CD1c-positive myeloid dendritic cell (primary cell): ENCODE results near the gene LRRC75B.

ENCODE experiments used
- DNase-seq: peaks from one replicate; pipeline ENCODE4 v3.0.0-alpha.2; 2016; ENCODE audit errors: extremely low spot score

LRRC75B gene

DNA sequence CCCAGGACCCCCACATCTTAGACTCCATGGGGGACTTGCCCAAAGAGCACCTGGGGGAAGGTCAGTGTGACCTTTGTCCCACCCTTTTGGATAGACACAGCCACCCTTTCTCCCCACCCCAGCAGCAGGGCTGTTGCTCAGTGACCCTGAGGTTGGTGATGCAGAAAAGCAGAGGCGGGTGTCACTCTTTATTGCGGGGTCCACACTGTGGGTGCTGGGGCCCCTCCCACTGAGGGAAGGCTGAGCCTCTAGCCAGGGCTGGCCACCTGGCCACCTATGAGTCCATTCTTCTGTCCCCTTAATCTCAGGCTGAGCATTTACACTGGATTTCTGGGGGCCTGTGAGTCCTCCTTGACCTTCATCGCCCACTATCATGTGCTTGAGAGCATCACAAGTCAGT, 7.4 kb downstream of the LRRC75B start:
- no peak for DNase-seq

DNA sequence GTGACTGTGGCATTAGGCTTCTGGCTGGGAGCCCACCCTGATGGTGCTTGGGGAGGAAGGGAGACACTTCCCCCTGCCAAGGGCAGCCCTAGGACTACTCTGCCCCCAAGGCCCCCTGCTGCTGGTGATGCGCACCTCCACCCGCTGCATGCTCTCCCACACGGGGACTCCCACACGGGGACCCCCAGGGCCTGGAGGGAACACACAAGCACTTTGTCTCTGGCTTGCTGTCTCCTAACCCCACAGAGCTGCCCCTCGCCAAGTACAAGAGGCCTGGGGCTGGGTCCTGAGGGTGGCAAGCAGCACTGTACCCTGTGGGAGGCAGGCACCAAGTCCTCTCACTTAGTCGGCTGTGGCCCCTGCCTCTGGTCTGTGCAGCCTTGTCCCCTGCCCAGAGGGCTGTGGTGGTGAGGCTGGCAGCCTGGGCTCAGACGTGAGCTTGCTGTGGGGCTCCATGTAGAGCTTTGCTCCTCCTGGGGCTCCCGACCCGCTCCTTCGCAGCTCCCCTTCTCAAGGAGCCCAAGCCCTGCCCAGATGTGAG, 7.9 kb downstream of the LRRC75B start:
- no peak for DNase-seq

DNA sequence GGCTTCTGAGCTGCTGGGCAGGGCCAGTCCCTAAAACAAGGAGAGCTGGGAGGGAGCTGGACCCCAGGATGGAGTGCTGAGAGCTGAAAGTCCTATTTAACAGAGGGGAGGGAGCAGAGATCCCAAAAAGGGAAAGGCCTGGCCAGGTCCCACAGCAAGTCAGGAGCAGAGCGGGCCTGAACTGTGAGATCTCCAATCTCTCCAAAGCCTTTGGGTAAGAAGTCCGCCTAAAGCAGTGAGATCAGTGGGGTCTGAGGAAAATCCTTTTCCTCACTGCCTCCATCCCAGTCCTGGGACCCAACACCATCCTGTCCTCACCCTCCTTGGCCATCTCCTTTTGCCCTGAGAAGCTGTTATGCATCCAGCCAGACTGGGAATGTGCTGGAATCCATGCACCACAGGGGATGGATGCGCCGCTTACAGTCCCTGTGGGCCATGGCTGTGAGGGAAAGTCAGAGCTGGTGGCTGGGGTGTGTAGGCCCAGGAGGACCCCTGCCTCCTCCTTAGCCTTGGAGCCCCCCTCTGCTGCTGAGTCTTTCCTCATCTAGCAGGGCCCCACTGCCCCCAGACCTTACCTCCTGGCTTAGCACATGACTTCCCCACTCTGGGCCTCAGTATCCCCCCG, 8.6 kb downstream of the LRRC75B start:
- DNase-seq = no peak

DNA sequence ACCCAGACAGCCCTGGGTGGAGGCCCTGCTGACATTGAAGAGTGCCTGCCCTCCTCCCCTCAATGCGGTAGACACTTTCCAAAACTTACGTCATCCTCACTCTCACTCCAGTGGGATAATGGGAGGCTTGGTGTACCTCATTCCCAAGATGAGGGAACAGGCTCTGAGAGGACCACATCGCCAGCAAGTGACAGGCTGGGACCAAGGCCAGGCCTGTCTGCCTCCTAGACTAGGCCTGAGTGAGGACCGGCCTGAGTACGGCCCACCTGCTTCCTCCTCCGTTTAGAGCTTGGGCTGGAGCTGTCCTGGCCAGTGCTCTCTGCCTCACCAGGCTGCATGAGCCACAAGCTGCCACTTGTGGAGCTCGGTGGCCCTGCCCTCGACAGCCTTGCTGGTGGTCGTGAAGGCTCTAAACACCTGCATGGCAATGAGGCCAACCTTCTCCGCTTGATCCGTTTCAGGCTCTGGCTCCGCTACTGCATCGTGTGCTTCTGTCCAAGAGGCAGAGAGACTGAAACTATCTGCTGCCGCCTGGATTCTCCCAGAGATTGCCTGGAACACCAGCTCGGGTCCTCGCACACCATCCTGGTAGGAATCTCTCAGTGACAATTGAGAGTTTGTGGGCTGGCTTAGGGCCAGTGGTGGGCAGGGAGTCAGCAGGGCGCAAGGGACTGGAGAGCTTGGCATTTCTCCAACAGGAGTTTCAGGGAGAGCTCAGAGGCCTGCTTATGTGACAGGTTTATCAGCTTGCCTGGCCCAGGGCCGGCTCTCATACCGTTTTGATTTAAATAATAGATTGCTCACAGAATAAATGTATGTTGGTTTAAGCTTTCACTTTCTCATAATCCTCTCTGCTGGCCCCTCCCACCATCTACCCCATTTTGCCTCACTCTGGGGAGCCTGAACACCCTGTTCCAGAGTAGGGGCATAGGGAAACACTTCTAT, 9.4 kb downstream of the LRRC75B start:
- no peak for DNase-seq

DNA sequence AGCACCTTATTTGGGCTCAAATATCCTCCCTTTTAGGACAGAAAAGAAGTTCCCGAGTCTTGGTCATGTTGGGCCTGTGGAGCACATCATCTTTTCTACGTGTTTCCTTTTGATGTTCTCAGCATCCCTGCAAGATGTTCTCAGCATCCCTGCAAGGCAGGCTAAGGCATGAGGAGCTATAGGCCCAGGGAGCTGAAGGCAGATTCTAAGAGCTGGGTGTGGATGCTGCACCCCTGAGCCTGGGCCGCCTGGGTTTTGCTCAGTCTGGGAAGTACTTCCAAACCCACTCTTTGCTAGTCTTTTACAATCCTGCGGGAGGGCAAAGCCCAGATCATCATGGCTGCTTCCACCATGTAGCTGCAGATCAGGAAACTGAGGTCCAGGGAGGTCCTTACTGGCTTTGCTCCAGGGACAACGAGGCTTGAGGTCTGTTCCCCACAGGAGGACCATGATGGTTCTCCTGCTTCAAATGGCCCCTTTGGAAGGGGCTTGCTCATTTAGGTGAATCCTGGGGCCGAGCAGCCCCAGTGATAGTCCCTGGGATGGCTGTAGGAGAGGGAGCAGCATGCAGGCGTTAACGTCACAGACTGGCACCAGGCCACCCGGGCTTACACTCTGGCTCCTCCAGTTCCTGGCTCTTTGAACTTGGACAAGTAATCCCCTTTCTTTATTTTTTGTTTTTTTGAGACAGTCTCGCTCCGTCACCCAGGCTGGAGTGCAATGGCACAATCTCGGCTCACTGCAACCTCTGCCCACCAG, 10.6 kb downstream of the LRRC75B start:
- DNase-seq = no peak

DNA sequence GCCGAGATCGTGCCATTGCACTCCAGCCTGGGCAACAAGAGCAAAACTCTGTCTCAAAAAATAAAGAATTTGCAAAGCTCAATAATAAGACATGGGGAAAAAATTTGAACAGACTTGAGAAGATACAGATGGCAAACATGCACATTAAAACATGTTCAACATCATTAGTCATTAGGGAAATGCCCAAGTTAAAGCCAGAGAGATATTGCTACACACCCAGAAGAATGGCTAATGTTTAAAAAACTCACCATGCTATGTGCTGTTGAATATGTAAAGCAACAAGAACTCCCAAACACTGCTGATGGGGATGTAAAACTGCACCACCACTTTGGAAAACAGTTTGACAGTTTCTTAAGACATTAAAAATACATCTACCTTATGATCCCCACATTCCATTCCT, 12.6 kb downstream of the LRRC75B start:
- no peak for DNase-seq

DNA sequence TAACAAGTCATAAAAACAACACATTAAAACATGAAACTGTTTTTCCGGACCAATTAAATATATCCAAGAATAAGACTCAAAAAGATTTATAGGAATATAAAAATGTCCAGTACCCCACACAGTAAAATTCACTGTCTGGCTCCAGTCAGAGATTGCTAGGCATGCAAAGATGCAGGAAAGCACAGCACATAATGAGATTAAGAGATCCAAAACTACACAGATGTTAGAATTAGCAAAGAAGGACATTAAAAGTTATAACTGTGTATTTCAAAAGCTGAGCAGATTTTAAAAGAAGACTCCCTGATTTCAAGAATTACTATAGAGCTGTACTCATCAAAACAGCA, 13.6 kb downstream of the LRRC75B start:
- no peak for DNase-seq

DNA sequence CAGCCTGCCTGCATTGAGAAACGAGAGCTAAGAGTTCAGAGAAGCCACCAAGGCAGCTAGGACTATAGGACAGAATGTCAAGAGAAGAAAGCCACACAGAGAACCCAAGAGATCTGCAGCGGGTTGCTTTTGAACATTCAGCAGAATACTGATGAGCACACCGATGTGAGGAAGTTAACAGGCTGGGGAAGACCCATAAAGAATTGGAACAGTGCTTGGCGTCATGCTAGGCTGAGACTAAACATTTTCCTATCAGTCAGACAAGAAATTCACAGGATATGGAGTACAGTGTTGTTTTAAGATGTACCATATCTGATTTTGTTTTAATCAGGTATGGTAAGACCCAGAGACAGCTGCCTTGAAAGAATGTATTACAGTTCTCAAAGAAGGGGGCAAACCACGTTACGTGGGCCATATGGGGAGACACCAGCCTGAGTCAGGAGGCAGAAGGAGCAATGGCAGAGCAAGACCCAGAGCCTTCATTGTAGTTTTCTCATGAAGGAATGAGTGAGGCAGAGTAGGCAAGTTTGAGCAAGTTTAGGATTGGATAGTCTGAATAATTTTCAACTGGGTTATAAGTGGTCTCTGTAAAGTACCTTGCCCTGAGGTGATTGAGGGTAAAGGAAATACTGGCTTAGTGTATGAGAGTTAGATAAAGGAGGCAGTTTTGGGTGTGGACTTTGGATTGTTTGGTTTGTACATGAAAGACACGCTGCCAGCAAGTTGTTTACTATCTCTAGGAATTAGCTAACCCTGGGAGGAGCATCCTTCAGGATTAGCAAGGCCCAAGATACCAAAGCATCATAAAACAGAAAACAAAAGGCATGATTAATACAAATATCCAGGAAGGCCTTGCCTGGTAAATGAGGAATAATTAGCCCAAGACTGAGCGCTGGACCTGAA, 14.3 kb downstream of the LRRC75B start:
- no peak for DNase-seq

DNA sequence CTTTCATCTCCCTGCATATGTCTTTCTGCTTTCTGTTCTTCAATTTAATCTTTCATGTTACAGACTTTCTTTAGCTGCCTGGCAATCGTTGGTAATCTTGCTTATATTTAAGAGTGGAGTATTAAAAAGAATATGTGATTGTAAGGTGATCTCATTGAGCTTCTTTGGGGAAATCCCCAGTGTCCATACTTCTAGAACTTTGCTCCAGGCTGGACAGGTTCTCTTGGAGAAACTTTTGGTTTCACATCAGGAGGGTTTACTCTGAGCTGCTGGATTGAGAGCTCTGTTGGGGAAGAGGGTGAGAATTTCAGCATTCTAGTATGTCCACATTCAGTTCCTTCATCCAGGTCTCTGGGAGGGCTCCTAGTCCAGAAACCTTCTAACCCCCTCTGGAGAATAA, 16.1 kb downstream of the LRRC75B start:
- no peak for DNase-seq

DNA sequence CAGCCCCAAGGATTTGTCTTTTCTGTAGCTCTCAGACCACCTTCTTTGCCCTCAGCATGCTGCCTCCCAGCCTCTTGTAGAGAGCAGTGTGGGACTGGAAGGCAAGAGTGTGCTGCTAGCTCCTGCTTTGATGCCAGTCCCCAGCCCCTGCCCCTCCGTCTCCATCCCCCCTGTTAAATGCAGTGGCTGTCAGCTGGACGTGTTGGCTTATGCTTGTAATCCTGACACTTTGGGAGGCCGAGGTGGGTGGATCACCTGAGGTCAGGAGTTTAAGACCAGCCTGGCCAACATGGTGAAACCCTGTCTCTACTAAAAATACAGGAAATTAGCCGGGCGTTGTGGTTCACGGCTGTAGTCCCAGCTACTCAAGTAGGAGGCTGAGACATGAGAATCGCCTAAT, 21.6 kb downstream of the LRRC75B start:
- DNase-seq = no peak

DNA sequence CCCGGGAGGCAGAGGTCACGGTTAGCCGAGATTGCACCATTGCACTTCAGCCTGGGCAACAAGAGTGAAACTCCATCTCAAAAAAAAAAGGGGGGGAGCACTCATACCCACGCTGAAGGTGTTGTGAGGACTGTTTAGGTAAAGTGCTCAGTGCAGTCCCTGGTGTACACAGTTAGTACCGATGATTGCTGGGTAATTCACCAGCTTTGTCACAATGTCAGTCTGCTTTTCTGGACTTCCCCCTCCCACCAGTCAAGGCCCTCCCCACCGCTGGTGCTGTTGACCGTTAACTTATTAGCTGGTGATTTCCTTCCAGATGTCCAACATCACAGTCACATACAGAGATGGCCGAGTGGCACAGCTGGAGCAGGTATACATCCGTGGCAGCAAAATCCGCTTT, 25.2 kb downstream of the LRRC75B start:
- no peak for DNase-seq

DNA sequence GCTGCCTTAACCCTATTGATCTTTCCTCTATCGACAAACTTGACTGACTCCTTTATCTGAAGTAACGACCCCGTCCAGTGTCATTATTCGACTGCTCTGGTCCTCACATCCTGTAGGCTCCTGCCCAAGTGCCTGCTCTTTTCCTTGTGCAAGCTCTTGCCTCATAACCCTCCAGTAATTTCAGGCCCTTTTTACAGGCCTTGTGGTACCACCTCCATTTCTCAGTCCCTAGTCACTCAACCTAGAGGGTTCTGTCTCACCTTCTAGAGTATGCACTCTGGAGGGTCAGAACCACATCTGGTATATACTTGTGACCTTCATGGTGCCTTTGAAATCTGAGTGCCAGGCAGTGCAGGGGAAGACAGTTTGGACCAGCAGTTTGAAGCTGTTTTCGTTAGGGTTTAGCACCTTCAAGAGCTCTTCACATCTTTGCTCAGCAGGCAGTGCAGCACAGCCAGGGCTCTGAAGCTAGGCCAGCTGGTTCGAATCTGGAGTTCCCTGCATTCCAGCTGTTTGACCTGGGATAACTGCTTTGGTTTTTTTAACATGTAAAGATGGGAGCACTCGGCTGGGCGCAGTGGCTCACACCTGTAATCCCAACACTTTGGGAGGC, 25.9 kb downstream of the LRRC75B start:
- no peak for DNase-seq

DNA sequence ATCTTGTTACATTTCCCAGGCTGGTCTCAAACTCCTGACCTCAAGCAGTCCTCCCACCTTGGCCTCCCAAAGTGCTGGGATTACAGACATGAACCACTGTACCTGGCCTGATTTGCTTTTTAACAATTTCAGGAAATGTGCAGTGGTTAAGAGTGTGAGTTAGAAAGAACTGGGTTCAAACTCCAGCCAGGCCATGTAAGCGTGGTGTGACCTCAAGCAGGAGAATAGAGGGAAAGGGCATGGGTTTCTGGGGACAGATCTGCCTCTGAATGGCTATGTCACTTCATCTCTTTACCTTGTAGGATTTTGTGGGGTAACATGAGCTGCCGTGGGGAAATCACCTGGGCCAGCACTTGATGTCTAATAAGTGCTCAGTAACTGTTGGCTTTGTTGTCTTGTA, 27.8 kb downstream of the LRRC75B start:
- DNase-seq = no peak

DNA sequence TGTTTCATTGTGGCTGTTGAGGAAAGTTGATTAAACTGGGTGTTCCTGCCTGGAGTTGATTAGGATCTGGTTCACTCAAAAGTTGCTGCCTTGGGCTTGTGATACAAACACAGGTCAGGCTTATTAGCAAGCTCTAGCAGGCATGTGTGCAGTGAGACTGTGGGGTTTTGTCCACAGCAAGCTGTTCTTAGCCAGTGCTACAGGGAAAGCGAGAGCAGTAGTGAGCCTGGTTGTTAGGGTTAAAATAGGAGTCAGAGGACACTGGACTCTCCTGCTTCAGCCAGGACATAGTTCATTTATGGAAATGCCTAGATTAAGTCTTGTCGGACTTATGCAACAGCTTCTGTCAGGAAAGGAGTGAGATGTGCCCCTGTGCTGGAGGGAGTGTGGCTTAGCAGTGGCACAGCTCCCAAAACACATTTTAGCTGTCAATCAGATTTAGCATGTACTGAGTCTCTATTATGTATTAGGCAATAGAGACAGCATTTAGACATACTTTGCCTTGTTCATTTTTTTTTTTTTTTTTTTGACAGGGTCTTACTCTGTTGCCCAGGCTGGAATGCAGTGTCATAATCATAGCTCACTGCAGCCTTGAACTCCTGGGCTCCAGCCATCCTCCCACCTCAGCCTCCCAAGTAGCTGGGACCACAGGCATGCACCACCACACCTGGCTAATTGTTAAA, 28.4 kb downstream of the LRRC75B start:
- no peak for DNase-seq

DNA sequence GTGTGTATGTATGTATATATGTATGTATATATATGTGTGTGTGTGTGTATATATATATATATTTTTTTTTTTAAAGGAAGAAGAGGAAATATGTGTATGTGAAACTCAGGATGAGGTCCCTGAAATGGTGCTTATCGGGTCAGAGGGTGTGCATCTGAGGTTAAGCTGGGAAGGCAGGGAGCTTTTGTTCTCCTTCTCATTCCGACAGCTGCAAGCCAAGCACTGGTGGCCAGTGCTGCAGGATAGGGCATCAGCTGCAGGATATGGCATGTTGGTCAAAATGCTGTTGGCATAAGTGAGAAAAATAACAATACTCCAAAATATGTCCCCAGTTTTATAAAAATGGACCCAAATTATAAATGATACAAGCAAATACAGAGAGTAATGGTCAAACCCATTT, 29.6 kb downstream of the LRRC75B start:
- DNase-seq = no peak

DNA sequence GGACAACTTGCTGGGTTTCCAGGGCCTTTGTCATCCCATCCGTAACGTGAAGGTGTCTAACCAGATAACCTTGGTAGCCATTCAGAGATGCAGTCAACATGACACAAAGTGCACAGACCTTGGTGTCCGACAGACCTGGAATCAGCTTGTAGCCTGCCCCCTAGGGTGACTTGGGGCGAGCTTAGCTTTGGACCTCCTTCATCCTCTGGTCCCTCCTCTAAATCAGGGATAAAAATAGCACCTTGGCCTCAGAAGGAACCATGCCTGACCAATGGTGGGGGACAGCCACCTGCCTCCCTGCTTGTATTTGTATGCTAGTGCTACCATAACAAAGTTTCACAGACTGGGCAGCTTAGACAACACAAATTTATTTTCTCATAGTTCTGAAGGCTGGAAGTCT, 33.4 kb downstream of the LRRC75B start:
- no peak for DNase-seq

DNA sequence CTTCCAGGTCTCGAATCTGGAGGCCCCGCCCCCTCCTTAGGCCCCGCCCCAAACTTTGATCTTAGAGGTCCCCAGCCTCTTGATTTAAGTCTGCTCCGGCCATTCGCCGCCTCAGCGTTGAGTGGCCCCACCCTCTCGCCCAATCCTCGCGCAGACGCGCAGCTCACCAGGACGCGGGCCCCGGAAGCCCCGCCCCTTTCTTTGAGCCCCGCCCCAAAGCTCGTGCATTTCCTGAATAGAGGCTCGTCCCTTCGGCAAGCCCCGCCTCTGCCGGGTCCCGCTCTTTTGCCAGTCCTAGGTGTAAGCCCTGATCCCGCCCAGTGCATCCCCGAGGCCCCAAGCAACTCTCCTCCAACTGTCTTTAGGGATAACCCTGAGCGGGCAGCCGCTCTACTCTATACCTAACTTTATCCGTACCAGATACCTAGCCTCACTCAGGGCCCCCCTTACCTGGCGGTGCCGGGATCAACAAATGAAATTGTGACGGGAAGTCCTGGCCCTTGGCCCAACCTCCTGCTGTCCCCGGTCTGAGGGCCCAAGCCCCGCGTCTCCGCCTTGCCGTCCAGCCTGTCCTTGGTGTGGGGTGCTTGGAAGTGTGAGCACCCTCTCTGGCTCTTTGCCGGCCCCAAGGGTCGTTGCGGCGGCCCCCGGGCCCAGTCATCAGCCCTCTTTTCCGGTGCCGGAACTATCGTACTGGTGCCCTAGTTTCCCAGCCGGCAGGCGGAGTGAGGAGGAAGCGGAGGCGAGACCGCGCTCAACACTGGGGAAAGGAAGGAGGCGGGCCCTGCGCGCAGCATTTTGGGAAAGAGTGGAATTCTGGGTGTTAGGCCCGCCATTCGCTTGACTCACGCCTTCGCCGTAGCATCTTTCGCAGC, 37.5 kb downstream of the LRRC75B start, which contains the start of gene SNRPD3:
TSS of gene SNRPD3 (plus strand) at position 835 of the 875 bp plus-strand sequence. CDS start 1,676 bp downstream, outside the sequence.
- DNase-seq = peak; percentile 99

DNA sequence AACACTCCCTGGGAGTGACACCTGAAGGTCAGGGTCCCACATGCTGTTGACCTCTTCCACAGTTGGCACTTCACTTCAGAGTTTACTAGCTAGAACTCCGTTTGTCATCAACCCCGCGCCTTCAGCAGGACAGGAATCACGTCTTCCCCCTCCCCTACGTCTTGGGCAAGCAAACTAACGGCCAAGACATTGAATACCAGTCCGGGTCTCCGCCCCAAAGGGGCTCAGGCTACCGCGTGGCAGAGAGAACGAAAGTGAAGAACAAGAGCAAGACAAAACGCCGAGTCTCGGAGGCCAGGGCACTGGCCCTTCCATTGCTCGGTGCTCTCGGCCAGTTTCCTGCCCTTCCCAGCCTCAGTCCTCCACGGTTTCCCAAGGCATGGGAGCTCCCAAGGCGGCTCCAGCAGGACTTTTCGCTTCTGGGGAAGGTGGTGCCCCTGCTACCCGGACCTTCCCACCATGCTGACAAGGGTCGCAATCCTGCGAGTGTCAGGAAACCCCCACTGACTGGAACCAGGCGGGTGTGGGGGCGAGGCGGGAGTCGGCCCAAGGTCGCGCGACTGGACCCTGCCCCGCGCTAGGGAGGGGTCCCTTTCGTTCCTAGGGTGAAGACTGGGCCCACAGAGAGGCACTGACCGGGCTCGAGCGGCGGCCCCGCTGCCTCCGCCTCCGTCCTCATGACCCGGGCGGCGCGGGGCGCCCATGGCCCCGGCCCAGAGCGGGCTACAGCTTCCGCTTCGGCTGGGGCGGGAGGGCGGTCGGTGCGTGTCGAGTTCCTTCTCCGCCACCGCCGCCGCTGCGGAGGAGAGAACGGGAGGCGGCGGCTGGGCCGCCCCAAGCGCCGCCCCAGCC, 38.3 kb downstream of the LRRC75B start, which contains the start of gene GUCD1:
TSS of gene GUCD1 (minus strand) at position 826 of the 852 bp plus-strand sequence. CDS start at position 679, 147 bp downstream.
- peak; percentile 48 for DNase-seq
